ENCODE measurements around the gene SIM2. TPM values are rescaled to one million over a fixed set of nuclear protein-coding genes. Genes with fewer than 3 reads are reported as not detected.
A peak's percentile ranks its signal among the peaks of the same experiment; 100 is the strongest.

The SIM2 gene
- total RNA-seq, 1 donor from 2014 or later: 23.1 TPM

DNA sequence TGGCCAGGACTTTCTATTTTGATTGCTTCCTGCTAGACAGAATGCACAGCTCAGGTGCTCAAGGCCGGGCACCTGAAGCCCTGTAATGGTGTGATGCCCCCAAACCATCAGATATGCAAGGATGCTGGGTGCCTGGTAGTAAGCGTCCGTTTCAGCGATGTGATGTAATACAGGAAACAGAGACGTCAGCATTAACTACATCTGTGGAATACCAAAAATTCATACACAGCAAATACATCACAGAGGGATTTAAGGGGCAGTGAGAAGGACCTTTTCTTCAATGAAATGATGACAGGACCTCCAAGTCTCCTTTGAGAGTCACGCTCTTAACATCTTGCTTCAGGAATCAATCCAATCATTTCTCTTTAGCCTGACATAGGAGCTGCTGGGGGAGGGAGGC lies 64.4 kb downstream of the SIM2 start:
- DNase-seq (ENCODE audit: low read depth): no peak

GRCh38 chr21:36765229-36765628 lies 66.3 kb downstream of the SIM2 start:
- DNase-seq (ENCODE audit: low read depth): no peak

- DNase-seq (ENCODE audit: low read depth): no peak
Observed at GRCh38 chr21:36766511-36766910, 67.6 kb downstream of the SIM2 start.

- DNase-seq (ENCODE audit: low read depth): no peak
Observed at GRCh38 chr21:36767096-36767495, 68.2 kb downstream of the SIM2 start.

- no peak for DNase-seq (ENCODE audit: low read depth)
Observed at GRCh38 chr21:36768496-36768895, 69.6 kb downstream of the SIM2 start.

- no peak for DNase-seq (ENCODE audit: low read depth)
Observed at GRCh38 chr21:36769051-36769839, 70.3 kb downstream of the SIM2 start.

DNA sequence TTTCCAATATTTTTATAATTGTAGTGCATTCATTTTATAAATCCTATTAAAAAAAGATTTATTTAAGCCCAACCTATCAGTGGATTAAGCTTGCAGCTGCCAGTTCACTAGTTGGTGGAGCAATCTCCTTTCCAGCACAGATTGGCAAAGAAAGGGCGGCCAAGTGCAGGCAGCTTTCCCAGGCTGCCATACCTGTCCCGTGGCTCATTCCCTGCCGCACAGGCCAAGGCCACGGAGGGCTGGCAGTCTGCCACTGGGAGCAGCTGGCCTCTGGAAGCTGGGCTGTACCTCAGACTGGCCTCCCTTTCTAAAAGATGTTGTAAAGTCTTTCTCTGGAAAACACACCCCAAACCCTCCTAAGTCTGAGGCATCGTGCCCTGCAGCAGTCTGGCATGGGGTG lies 74.2 kb downstream of the SIM2 start:
- peak; percentile 74 for DNase-seq (ENCODE audit: low read depth)

DNA sequence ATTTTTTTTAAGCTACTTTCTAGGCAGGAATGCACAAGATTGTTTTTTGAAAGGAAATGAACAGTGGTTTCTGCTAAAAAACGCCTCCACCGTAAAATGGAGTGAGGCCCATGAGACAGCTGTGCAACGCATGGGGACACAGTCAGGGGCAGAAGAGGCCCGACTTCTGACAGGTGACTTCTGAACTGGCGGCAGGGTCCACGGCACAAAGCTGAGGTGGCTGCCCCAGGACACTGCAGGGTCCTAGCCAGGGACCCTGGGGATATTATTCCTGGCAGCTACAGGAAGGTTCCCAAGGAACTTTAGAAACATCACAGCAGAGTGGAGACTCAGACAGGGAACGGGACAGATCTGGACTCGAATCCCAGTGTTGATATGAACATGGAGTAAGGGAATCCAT lies 75.1 kb downstream of the SIM2 start:
- no peak for DNase-seq (ENCODE audit: low read depth)

- DNase-seq (ENCODE audit: low read depth): no peak
Observed at GRCh38 chr21:36776981-36777617, 78.2 kb downstream of the SIM2 start.

- no peak for DNase-seq (ENCODE audit: low read depth)
Observed at GRCh38 chr21:36780861-36781260, 81.9 kb downstream of the SIM2 start.

DNA sequence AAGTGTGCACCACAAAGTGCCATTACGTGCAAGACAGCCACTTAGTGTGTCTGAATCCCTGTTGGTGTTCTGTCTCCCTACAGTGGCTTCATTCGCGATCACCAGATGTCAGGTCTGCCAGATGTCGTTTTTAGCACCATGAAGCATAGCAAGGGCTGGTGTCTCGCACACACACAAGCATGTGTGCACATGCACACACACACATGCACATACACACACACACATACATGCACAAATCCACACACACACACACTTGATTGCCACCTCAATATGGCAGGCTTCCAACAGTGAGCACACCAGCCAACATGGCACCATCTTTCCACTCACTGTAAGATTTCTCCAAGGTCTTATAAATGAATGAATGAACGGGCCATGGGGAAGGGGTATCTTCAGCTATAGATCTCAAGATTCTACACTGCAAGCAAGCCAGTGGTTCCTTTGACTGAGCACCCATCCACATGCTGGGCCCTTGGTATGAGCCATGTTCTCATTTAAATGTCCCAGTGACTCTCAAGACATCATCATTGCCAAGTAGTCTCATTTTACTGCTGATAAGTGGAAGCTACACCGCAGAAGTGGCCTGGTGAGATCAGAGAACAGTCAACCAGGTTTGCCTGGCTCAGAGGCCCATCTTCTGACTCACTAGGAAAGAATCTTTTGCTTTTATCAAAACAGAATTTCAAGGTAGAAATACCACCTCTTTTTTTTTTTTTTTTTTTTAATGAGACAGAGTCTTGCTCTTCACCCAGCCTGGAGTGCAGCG lies 84.9 kb downstream of the SIM2 start:
- peak; percentile 85 for DNase-seq (ENCODE audit: low read depth)

DNA sequence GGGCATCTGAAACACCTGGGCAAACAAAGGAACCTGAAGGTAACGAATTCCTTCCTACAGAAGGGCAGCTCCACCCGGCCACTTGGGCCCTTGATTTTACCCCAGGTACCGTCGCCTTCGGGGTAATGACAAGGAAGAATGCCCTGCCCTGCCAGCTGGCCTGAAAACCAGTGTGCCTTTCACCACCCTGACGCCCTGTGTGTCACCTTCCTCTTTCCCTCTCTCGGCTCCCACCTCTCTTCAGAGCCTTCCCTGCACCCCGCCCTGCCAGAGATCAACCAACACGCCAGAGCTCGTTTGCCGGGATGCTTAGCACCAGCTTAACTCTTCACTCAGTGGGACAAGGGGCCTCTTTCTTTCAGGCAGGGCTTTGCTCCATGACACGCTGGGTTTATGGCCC lies 86.0 kb downstream of the SIM2 start:
- DNase-seq (ENCODE audit: low read depth): no peak

DNA sequence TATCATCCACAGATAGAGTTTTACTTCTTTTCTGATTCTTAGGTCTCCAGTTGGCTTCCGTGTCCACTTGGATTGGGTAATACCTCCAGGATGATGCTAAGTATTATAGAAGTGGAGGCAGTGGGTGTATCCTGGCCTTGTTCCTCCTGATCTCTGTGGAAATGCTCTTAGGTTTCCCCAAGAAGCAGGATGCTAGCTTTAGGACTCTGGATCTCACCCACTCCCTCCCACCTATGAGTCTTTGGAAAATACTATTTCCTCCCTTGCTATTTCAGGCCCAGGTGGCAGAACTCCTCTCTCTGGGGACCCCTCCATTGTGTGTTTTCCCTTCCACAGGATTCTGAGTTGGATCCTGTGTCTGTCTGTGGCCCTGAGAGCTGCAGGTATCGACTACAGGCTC lies 86.7 kb downstream of the SIM2 start:
- no peak for DNase-seq (ENCODE audit: low read depth)

- no peak for DNase-seq (ENCODE audit: low read depth)
Observed at GRCh38 chr21:36786186-36786585, 87.3 kb downstream of the SIM2 start.

- peak; percentile 67 for DNase-seq (ENCODE audit: low read depth)
Observed at GRCh38 chr21:36788120-36788638, 89.3 kb downstream of the SIM2 start.

DNA sequence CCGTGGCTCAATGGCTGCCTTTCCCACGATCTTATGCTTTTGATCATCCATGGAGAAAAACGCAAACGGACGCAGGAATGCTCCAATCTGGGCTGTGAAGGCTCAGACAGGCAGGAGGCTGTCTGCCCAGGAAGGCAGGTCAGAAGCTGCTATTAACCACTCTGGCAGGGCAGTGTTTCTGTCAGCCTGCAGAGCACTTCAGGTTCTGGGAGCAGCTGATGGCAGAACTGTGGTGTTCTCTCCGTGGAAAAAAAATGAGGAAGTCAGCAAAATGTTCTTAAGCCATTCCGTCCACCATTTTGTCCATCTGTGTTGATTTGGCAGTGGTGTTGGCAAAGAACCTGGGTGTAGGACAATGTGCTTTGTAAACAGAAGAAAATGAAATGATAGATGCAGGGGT lies 91.7 kb downstream of the SIM2 start:
- DNase-seq (ENCODE audit: low read depth): no peak

- DNase-seq (ENCODE audit: low read depth): no peak
Observed at GRCh38 chr21:36791180-36791579, 92.3 kb downstream of the SIM2 start.

DNA sequence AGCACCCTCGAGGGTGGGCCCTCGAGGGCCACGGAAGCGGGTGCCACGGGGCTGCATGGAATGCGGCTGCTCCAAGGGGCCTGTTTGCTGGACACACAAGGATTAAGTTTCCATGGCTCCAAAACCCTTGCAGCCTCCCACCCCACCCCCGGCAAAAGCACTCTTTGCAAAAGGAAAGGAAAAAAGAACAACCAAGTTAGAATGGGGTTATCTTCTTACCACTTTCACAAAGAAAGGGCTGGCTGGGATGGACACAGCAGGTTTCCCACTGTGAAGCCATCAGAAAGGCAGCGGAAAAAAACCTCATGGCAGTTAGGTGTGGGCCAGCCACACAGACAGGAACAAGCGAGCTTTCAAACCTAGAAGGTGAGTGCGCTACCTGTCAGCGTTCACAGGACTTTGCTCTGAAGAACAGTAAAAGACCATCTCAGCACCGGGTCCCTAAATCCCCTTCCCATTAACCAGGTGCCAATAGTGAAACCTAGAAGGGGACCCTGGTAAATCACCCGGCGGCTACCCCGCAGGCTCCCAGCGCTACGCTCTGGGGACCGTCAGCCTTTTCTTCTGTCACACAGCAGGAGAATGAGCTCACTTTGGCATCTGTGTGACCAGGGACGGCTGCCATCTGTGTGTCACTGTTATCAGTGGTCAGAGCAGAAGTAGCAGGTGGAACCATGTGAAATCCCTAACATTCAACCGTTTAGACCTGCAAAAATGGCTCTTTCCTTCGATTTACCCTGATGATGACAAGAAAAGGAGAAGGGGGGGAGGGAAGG lies 93.0 kb downstream of the SIM2 start:
- DNase-seq (ENCODE audit: low read depth): no peak

- DNase-seq (ENCODE audit: low read depth): peak; percentile 77
Observed at GRCh38 chr21:36792505-36792967, 93.6 kb downstream of the SIM2 start.

GRCh38 chr21:36796070-36796469 lies 97.2 kb downstream of the SIM2 start:
- DNase-seq (ENCODE audit: low read depth): no peak

DNA sequence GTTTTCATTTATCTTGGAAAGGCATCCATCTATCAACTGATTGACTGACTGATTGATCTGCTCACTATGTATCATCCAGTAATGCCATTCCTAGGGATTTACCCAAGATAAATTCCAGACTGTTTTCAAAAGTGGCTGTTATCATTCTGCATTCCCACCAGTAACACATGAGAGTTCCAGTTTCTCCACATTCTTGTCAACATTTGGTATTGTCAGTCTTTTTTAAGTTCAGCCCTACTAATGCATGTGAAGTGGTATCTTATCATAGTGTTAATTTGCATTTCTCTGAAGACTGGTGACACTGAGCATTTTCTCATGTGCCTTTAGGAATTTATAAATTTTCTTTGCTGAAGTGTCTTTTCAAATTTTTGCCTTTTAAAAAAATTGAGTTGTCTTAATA lies 99.6 kb downstream of the SIM2 start:
- no peak for DNase-seq (ENCODE audit: low read depth)
